ENCODE data around the gene CCIN.
"Not testable (repeated sequence)": the region's sequence is repeated elsewhere in the genome, so short reads cannot be mapped to it uniquely, and the experiment has no call there.

CCIN gene

GRCh38 chr9:36141288-36141687, 27.9 kb upstream of the CCIN start:
- no peak for DNase-seq

DNA sequence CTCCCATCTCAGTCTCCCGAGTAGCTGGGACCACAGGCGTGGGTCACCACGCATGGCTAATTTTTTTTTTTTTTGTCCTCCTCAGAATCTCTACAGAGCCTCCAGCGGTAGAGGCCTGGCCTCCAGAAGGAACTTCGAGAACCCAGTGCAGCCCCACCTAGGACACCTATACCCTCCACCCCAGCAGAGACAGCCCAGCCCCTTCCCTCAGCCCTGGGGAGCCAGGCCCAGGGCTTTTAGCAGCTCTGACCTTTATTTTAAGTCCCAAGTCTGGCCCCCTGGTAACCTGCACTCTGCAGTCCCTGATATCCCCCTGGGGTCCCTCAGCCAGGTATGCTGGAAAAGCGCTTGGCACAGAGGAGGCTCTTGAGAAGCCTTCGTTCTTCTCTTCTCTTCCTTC, 27.4 kb upstream of the CCIN start:
- no peak for DNase-seq

DNA sequence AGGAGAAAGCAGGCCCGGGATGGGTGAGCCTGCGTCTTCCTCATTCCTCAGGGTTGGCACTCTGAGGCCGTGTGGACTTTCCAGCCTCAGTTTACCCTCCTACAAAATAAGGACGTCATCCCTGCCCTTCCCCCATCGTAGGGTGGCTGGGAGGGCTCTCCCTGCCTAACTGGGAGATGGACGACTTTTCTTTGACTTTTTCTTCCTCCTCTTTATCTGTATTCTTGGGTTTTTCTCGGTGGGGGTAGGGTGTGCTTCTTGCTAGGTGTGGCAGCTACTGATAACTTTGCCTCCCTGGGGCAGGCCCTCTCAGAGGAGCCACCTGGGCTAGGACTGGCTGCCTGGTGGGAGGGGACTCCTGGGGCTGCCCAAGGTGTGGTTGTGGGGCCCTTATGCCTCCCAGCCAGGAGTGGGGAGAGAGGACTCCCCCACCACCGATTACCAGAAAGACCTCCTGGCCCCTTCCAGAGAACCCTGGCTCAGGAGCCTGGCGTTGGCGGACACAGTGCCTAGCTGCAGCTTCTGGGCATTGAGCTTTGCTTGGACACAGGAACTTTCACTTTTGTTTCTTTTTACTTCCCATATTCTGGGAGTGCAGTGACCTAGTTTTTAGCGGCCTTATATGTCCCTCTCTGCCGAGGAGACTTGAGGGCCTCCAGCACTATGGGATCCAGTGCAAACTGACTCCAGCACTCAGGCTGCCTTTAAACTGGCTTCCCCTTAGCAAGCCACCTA, 26.5 kb upstream of the CCIN start:
- DNase-seq = no peak

DNA sequence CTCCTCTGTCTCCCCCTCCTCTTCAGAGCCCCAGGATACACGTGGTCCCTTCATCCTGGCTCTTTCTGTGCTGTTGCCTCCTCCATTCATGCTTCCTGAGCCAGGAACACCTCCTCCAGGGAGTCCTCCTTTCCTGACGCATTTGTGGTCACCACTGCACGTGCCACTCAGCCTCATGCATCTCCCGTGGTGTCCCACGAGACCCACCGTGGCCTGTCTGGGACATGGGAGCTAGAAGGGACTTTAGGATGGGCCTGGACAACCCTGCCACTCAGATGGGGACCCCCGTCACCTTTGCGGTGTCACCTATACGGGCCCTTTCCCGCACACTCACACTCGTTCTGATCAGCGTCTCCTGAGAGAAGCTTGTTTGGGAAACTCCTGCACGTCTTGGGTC, 25.9 kb upstream of the CCIN start:
- no peak for DNase-seq

- no peak for DNase-seq
Observed at GRCh38 chr9:36144309-36145232, 24.6 kb upstream of the CCIN start.

DNA sequence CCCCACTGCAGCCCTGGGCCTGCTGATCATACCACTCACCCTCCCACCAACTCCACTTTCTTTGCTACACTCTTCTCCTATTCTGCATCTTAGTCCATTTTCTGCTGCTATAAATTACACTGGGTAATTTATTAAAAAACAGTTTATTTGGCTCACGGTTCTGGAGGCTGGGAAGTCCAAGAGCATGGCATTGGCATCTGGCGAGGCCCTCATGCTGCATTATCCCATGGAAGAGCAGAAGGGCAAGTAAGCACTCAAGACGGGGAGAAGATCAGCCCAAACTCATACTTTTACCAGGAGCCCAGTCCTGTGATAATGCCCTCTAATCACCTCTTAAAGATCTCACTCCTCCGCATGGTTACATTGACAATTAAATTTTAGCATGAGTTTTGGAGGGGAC, 23.2 kb upstream of the CCIN start:
- no peak for DNase-seq

DNA sequence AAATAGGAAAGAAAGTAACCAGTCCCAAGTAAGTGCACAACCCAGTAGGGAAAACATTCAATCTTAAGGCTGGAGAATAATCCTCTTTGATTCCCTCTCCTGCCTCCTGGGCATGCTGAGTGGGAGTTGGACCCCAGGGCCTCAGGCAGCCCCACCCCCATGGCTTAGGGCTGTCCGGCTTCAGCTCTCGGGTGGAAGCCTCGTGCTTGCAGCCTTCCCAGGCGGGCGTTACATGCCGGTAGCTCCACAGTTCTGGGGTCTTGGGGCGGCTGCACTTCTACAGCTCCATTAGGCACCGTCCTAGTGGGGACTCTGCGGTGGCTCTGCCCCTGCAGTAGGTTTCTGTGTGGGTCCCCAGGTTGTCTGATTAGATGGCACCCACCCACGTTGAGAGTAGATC, 22.5 kb upstream of the CCIN start:
- no peak for DNase-seq

DNA sequence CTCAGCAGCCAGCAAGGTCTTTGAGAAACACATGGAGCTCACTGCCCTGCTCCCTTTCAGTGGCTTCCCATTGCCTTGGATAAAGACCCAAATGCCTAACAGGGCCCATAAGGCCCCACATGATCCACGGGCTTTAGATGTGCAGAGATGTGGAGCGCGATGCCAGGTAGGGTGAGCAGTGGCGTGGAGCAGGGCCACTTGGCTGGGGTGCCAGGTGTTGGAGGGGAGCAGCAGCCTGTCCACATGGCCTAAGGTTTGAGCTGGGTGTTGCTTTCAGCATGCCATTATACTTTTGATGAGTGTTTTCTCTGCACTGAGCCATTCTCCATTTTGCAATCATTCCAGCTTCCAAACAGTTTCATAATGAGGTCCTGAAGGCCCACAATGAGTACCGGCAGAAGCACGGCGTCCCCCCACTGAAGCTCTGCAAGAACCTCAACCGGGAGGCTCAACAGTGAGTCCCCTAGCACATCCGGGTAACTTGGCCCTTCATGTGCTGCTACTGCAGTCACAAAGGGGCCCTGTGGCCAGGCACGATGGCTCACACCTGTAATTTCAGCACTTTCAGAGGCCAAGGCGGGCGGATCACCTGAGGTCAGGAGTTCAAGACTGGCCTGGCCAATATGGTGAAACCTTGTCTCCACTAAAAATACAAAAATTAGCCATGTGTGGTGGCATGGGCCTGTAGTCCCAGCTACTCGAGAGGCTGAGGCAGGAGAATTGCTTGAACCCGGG, 21.6 kb upstream of the CCIN start:
- DNase-seq = no peak

DNA sequence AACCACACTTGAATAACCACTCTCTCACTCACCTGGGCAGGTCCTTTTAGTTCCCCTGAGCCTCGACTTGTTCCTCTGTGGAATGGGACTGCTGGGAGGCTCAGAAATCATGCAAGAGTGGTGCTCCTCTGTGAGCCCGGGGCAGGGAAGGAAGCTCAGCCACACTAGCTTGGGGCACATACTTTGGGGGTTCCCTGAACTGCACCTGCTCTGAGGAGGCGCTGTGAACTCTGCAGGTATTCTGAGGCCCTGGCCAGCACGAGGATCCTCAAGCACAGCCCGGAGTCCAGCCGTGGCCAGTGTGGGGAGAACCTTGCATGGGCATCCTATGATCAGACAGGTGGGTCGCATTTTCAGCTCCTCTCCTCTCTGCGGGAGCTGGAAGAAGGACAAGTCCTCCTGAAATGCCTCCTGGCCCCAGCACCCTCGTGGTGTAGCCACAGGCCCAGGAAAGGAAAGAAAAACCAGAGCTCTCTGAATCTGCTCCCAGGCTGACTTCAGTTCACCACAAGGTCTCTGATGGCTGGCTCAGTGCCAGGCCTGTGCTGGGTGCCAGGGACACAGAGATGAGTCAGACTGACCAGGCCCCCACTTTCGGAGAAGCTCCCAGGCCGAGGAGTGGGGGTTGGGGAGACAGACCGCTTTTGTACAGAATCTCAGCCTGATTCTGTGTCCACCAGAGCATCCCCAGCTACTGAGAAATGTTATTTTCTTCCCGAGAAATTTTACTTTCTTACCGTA, 20.7 kb upstream of the CCIN start:
- DNase-seq = peak in 2 of 4 experiments; percentile 19 to 46

DNA sequence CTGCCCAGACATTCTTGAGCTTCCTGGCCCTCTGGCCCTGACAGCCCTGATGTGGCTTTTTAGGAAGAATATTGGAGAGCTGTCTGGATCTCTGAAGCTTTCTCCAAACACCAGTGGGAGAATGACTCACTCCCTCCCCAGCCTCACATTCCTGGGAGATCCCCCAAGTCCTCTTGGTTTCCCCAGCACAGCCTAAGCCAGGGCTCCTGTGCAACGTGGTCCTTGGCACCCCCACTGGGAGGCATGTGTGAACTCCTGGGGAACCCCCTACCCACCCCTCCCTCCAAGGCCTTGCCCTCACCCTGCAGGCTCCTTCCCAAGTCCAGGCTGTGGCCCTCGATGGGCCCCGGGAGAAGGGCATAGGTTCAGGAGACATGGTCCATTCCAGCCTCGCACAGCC, 20.0 kb upstream of the CCIN start:
- no peak for DNase-seq

DNA sequence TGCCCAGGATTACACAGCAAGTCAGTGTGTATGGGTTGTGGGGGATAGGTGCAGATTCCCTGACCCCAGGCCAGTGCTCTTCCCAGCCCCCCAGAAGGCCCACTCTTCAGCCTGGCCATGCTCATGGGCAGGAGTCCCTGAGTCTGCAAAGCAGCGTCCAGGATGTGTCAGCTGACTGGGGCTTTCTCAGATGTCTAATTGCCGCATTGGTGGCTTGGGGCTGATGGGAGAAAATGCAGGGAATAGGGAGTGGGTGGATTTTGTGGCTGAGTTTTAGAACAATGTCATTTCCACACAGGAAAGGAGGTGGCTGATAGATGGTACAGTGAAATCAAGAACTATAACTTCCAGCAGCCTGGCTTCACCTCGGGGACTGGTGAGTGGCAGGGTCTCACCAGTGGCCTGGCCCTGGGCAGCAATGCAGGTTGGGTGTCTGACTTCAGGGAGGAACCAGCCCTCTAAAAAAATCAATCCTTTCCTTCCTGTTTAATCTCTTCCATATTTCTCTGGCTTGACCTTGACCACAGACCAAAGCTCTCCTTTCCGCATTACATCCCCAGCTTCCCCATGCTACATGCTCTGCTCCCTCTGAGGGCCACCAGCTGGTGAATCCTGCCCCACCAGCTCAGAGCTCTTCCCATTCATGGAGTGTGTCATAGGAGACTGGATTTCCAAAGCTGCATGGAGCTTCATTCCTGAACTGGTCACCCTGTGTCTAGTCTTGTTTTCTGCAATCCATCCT, 18.4 kb upstream of the CCIN start:
- DNase-seq = no peak

DNA sequence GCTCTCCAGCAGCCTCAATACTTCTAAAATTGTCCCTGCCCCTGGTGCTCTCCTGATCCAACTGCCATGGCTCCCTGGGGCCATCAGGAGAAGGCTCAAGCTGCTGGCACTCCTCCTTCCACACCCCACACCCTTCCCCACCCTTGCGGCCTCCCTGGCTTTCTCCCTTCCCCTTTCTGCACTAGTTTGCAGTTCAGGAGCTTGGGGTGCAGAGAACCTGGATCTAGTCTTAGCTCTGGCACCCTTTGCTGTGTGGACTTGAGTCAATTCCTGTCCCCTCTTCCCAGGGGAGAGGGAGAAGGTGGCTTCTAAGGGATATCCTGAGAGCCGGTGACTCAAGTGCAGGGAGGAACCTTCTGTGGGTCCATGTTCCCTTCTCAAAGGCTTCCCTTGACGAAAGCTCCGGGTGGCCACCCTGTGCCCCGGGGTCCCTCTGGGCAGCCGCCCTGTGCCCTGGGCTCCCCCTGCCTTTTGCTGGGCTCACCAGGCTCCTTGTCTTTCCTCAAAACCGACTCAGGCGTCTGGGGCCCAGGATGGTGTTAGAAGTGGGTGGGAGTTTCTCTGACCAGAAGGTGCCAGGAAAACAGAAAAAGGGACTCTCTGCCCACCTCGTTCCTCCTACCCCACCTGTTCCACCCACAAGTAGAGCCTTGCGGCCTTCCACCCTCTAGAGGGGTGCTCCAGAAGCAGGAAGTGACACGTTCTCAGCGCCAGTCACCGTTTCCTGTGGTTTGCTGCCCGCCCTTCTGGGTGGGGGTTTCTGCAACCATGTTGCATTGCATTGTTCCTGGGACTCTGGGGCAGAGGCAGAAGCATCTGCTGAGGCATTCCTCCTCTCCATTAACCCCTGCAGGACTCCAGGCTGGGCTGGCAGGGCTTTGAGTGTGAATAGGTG, 17.6 kb upstream of the CCIN start:
- peak; percentile 22 to 76 (median 61) for DNase-seq

GRCh38 chr9:36152741-36153438, 16.3 kb upstream of the CCIN start:
- DNase-seq = no peak

DNA sequence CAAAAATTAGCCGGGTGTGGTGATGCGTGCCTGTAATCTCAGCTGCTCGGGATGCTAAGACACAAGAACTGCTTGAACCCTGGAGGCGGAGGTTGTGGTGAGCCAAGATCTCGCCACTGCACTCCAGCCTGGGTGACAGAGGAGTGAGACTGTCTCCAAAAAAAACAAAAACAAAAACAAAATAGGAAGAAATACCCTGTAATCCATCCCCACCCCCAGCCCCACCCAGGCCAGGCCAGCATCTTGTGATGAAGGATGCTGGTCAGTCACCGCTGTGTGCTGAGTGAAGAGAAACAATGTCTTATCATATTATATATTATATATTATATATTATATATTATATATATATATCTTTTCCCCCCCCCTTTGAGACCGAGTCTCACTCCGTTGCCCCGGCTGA, 15.4 kb upstream of the CCIN start:
- DNase-seq = no peak

- DNase-seq = no peak
Observed at GRCh38 chr9:36154331-36154952, 14.7 kb upstream of the CCIN start.

DNA sequence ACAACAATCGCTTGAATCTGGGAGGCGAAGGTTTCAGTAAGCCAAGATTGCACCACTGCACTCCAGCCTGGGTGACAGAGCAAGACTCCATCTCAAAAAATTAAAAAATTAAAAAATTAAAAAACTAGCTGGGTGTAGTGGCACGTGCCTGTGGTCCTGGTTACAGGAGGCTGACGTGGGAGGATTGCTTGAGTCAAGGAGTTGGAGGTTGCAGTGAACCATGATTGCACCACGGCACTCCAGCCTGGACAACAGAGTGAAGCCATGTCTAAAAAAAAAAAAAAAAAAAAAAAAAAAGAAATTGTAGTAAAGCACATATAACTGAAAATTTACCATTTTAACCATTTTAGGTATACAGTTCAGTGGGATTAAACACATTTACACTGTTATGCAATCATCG, 13.1 kb upstream of the CCIN start:
- no peak for DNase-seq

GRCh38 chr9:36158122-36158521, 11.1 kb upstream of the CCIN start:
- DNase-seq = no peak

DNA sequence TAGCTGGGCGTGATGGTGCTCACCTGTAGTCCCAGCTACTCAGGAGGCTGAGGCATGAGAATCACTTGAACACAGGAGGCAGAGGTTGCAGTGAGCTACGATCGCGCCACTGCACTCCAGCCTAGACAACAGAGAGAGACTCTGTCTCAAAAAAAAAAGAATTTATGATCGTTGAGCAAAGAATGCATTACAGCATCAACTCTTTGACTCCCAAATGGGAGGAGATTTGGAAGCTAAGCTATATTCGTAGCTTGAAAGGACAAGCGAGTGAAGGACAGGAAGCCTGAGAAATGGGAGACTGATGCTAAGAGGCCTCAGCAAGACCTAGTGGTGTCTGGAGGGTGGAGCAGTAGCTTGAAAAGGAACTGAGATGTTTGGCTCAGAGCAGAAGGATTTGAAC, 10.3 kb upstream of the CCIN start:
- DNase-seq = no peak

GRCh38 chr9:36159509-36159908, 9.7 kb upstream of the CCIN start:
- not testable (repeated sequence) for DNase-seq

GRCh38 chr9:36160126-36160525, 9.1 kb upstream of the CCIN start:
- not testable (repeated sequence) for DNase-seq
